PFSK-1 (cell line): Measurements from ENCODE around the gene RHOJ.

Source experiments
- FOXP2 ChIP-seq: optimal IDR thresholded peaks from 2 replicates; pipeline ENCODE3; 2011; ENCODE audit warnings: borderline replicate concordance, control low read depth, inconsistent platforms; ENCODE audit not compliant: insufficient read depth; ENCODE audit errors: extremely low read length, extremely low read depth
- POLR2AphosphoS5 ChIP-seq: IDR thresholded peaks from 2 replicates; pipeline ENCODE4 v1.6.1; 2012; ENCODE audit warnings: low read depth, mild to moderate bottlenecking, control low read depth, low read length, moderate library complexity
- SIN3A ChIP-seq: IDR thresholded peaks from 2 replicates; pipeline ENCODE4 v1.6.1; 2012; ENCODE audit warnings: mild to moderate bottlenecking, low read length, moderate library complexity, borderline replicate concordance; ENCODE audit not compliant: insufficient read depth
- TAF1 ChIP-seq: IDR thresholded peaks from 2 replicates; pipeline ENCODE4 v1.6.1; 2012; ENCODE audit warnings: low read length, control low read depth, borderline replicate concordance; ENCODE audit not compliant: insufficient read depth
- TF ChIP-seq, protein P1 (sequence below), 2 experiments: IDR thresholded peaks; 2 replicates each; pipeline versions ENCODE4 v1.6.1 to v1.8.0; 2011 to 2012; ENCODE audit warnings: low read depth in 2 of 2, low read length in 2 of 2, control low read depth in 1 of 2, inconsistent platforms in 1 of 2, mild to moderate bottlenecking in 1 of 2, moderate library complexity in 1 of 2; ENCODE audit not compliant: insufficient read depth in 1 of 2

DNA sequence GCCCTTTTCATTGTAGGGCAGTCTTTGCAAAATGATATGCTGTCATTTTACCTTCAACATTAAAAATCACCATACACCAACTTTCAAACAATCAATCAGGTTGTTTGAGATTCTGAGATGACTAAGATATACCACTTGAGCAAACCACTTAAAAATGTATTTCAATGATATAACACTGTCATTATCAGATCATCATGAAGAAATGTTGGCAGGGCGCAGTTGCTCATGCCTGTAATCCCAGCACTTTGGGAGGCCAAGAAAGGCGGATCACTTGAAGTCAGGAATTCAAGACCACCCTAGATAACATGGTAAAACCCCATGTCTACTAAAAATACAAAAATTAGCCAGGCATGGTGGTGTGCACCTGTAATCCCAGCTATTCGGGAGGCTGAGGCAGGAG is 13.0 kb upstream of the RHOJ start:
- TF ChIP-seq FOXP2 (no peak), SIN3A (no peak), TAF1 (no peak), POLR2AphosphoS5 (no peak)
- TF ChIP-seq, protein P1, sequence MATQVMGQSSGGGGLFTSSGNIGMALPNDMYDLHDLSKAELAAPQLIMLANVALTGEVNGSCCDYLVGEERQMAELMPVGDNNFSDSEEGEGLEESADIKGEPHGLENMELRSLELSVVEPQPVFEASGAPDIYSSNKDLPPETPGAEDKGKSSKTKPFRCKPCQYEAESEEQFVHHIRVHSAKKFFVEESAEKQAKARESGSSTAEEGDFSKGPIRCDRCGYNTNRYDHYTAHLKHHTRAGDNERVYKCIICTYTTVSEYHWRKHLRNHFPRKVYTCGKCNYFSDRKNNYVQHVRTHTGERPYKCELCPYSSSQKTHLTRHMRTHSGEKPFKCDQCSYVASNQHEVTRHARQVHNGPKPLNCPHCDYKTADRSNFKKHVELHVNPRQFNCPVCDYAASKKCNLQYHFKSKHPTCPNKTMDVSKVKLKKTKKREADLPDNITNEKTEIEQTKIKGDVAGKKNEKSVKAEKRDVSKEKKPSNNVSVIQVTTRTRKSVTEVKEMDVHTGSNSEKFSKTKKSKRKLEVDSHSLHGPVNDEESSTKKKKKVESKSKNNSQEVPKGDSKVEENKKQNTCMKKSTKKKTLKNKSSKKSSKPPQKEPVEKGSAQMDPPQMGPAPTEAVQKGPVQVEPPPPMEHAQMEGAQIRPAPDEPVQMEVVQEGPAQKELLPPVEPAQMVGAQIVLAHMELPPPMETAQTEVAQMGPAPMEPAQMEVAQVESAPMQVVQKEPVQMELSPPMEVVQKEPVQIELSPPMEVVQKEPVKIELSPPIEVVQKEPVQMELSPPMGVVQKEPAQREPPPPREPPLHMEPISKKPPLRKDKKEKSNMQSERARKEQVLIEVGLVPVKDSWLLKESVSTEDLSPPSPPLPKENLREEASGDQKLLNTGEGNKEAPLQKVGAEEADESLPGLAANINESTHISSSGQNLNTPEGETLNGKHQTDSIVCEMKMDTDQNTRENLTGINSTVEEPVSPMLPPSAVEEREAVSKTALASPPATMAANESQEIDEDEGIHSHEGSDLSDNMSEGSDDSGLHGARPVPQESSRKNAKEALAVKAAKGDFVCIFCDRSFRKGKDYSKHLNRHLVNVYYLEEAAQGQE (IDR thresholded peaks at IDR 0.05; ENCODE audit: insufficient read depth in 1 of 2, low read depth in 2 of 2, low read length in 2 of 2), result no peak
